ENCODE data around the gene OR1D5.
A peak's percentile ranks its signal among the peaks of the same experiment; 100 is the strongest.
"Not testable (repeated sequence)": the region's sequence is repeated elsewhere in the genome, so short reads cannot be mapped to it uniquely, and the experiment has no call there.

Gene OR1D5, protein sequence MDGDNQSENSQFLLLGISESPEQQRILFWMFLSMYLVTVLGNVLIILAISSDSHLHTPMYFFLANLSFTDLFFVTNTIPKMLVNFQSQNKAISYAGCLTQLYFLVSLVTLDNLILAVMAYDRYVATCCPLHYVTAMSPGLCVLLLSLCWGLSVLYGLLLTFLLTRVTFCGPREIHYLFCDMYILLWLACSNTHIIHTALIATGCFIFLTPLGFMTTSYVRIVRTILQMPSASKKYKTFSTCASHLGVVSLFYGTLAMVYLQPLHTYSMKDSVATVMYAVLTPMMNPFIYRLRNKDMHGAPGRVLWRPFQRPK

GRCh38 chr17:3063507-3063906 is at the start of gene OR1D5:
Gene OR1D5, minus strand, starts transcription at chr17:3063607. Its CDS starts 0 bp downstream, at chr17:3063607.
- not testable (repeated sequence) for DNase-seq

GRCh38 chr17:3104322-3104721 is 40.9 kb upstream of the OR1D5 start, which contains the start of gene OR1D2:
Gene OR1D2, minus strand, starts transcription at chr17:3104422. Its CDS starts 11,426 bp downstream, at chr17:3092996.
- DNase-seq = no peak

DNA sequence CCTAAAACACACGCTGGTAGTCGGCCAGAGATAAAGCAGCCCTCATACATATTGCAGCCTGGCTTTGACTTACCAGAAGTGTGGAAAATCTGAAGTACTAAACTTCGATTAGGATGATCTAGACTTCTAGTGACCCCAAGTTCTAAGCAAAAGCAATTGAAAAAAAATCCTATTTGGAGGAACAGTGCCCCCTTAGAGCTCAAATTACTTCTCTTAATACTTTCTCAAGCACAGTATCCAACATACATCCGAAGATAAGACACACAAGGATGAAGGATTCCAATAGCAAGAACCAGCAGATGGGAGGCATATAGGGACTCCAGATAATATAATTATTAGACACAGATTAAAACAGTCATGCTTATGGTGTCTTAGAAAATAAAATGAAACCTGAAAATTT is 10.4 kb upstream of the OR1D5 start:
- not testable (repeated sequence) for DNase-seq

- DNase-seq = peak; percentile 74
Measured at GRCh38 chr17:3065192-3065591, 1.8 kb upstream of the OR1D5 start.

DNA sequence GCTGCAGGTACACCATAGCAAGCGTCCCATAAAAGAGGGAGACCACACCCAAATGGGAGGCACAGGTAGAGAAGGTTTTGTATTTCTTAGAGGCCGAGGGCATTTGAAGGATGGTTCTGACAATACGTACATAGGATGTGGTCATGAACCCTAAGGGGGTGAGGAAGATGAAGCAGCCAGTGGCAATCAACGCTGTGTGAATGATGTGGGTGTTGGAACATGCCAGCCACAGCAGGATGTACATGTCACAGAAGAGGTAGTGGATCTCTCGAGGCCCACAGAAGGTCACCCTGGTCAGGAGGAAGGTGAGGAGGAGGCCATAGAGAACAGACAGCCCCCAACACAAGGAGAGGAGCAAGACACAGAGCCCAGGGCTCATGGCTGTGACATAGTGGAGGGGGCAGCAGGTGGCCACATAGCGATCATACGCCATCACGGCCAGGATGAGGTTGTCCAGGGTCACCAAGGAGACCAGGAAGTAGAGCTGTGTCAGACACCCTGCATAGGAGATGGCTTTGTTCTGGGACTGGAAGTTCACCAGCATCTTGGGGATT is 506 bp downstream of the OR1D5 start:
- DNase-seq = not testable (repeated sequence)

GRCh38 chr17:3054868-3055267 is 8.5 kb downstream of the OR1D5 start:
- DNase-seq = not testable (repeated sequence)

DNA sequence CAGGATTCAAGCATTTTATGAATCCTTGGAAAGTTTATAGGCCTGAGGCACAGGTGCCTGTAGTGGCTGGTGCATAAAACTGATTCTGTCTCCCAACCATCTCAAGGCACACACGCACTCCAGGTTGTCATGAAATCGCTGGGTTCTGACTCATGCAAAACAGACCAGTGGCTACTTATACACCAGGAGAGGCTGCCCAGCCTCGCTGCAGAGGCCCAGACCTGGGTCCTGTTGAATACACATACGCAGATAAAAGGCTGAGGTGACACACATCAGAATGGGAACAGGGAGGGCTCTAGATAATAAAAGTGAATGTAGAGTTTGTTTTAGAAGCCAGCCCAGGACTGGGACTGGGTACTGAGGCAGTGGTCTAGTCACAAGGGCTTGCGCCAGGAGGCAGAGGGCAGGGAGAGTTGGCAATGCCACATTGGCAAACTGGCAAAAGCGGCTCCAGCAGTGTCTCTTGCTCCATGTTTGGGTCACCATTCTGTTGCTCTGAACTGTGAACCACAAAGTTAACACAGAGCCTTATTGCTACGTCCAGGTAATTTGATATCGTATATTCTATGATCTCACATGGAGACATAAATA is 13.6 kb downstream of the OR1D5 start:
- no peak for DNase-seq

GRCh38 chr17:3048727-3049471 is 14.5 kb downstream of the OR1D5 start:
- peak; percentile 99 for DNase-seq

DNA sequence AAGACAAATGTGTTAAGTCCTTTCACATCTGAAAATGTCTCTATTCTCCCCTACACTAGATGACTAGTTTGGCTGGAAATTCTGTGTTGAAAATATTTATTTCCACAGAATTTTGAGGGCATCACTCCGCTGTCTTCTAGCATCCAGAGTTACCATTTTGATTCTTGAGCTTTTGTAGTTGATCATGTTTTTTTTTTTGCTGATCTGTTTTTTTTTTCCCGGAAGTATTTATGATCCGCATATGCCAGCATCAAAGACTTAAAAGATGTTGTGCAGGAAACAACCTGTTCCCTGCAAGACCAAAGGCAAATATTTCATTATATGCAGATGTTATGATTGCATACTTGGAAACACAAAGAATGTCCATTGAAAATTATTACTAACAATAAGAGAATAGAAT is 16.7 kb downstream of the OR1D5 start:
- no peak for DNase-seq

DNA sequence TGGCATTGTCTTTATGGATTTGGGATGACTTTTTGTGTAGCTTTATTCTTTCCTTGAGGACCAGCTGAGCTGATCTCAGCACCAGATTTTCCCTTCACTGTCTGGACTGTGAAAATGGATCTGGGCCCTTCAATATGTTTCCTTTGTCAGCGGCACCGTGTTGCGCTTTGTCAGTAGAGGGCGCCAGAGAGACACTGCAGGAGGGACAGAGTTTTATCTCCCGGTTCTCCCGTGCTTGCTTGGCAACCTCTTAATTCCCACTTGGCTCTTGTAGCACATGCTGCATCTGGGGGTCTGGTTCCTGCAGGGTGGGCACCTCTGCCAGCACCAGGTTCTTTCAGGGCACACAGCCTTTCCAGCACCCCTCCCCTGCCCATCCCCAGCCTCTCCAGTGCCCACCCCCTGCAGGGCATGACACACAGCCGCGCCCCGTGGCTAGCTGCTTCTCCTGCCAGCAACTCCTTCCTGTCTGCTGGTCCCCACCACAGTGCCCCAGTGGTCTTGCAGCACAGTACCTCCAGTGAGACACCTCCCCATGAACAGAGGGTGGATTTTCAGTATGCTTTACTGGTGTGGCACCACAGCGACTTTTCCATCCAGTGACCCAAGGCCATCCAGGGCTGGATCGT is 19.6 kb downstream of the OR1D5 start:
- DNase-seq = peak; percentile 69

GRCh38 chr17:3040882-3041281 is 22.5 kb downstream of the OR1D5 start:
- DNase-seq = no peak

DNA sequence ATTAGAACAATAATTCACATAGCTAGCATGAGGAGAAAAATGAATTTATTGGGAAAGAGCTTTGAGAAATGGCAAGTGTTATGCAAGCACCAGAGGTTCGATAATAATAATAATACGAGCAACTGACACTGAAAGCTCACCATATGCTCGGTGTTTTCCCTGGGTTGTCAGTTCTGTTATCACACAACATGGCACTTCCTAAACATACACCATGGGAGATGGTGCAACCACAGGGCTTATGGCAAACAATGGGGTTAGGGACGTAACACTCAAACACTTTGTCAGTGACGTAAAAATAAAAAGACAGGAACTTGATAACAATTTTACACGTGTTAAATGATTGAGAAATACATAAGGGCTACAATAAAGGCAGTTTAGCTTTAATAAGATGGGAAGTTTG is 23.7 kb downstream of the OR1D5 start:
- peak; percentile 77 for DNase-seq

DNA sequence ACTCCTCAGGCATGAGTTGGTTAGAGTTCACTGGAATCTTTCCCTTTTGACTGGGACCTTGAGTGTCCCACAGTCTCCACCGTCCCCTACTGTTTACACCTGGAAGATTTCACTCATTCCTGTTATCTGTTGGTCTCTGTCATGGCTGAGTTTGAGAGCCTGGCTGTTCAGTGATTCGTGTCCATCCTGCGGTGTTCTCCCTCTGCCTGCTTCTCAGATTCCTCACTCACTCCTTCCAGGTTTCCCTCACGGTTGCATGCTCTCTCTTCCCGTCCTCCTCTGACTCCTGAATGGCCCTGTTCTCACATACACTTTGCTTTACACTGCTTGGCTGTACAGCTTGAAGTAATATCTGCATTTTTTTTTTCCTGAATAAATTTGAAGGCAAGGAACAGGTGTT is 24.5 kb downstream of the OR1D5 start:
- no peak for DNase-seq

- no peak for DNase-seq
Measured at GRCh38 chr17:3037259-3037658, 26.1 kb downstream of the OR1D5 start.

GRCh38 chr17:3036800-3037199 is 26.6 kb downstream of the OR1D5 start:
- no peak for DNase-seq

DNA sequence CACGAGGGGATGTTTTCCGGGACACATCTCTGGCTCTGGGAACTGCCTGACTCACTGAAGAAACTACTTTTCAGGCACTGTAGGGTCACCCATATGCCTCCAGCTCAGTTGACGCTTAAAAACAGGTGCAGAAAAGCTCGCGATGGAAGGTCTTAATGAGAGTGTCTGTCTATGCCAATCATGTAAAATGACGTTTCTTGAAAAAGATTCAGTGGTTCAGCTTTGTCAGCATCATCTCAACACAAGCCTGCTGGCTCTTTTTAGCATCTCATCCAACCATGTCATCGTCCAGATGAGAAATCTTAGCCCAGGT is 27.5 kb downstream of the OR1D5 start:
- no peak for DNase-seq

DNA sequence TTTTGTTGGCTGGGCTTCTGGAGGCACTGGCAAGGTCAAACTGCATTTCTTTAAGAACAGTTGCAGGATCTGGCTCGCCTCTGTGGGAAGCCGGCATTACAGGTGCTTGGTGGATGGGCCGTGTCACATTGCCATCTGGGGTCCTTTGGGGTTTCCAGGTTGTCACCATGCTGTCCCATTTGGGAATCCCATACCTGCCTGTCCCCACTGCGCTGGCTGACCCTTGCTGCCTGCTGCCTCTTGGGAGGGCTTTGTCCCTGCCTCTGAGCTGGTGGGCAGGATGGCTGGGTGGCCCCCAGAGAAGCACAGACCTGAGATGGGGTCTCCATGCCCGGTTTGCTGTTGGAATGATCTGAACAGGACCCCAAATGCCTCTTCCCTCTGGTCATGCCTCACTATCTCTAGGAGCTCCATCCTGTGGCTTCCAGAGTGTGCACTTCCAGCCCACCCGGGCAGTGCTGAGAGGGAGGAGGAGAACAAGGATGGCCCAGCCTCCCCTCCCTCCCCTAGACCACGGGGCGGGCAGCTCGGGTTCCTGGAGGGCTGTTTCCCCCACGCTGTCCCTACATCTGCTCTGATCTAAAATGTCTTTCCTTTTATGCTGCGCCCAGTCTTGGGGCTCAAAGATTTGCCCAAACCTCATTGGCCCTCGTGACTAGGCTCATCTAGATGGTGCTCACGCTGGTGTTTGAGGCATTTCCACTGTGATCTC is 28.0 kb downstream of the OR1D5 start:
- no peak for DNase-seq

GRCh38 chr17:3034578-3034920 is 28.9 kb downstream of the OR1D5 start:
- DNase-seq = no peak

- DNase-seq = no peak
Measured at GRCh38 chr17:3033741-3034577, 29.4 kb downstream of the OR1D5 start.

GRCh38 chr17:3033248-3033640 is 30.2 kb downstream of the OR1D5 start:
- no peak for DNase-seq

Measured in hematopoietic multipotent progenitor cell treated with erythropoietin and hydrocortisone succinate and interleukin-3 and kit ligand, for 4 days (in vitro differentiated cells).